ENCODE results near the gene CALML6. TPM values are rescaled to one million over a fixed set of nuclear protein-coding genes. Genes with fewer than 3 reads are reported as not detected.
"Not testable (repeated sequence)": the region's sequence is repeated elsewhere in the genome, so short reads cannot be mapped to it uniquely, and the experiment has no call there.

CALML6 gene
- total RNA-seq, 4 donors from 2014 or later: 4.8 to 7.0 TPM; not detected in 2

DNA sequence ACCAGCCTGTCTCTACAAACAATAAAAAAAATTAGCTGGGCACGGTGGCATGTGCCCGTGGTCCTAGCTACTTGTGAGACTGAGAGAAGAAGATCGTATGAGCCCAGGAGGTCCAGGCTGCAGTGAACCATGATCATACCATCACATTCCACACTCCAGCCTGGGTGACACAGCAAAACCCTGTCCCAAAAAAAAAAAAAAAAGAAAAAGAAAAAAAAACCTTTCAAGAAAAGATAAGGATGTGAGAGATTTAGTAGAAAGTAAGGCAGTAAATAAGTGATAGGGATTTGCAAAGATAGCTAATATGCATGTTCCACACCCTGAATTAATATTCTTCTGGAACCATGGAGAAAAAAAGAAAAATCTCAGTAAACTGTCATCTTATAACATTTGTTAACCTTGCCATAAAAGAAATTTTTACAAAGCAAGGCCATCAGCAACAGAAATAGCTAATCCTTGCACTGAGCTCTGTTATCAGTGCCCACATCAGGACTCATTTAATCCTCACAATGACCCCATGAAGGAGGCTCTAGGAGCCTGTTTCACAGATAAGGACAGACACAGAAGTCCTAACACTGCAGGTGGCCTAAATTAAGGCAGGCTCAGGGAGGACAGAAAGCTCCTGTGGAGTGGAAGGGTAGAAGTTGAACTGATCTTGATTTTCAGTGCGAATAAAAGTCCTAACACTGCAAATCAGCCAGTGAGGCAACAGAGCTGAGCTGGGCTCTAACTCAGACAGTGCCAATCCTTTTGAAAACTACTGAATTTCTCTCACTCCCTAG lies 31.8 kb upstream of the CALML6 start:
- TF ChIP-seq POLR2A (IDR thresholded peaks at IDR 0.05): no peak
- no peak for TF ChIP-seq CTCF (IDR thresholded peaks at IDR 0.05 in 4 of 5, conservative IDR thresholded peaks at IDR 0.05 in 1 of 5)
- in situ Hi-C loops (cut with MboI; ENCODE audit: low sequenced_read_pairs in 4 of 4) (loop anchor here in 2 of 4 donors (10.0 to 25.0 kb wide), 2 partner anchors 98 to 121 kb away; no protein-coding TSS in a partner anchor), intact Hi-C loops (cut with DNase I; ENCODE audit: low total_unique reads) (no loop called here)
- H3K4me3 ChIP-seq: no peak overlapping the region
- peak overlapping the region in 2 of 4 donors; percentile 4 to 17 for H3K27ac ChIP-seq
- ATAC-seq (no peak), DNase-seq (no peak)
- H3K27me3 ChIP-seq: no peaks in the 10 kb centered on the region
- H3K36me3 ChIP-seq: no peaks in the 10 kb centered on the region
- peaks cover 25 to 65% of the 10 kb centered on the region in 2 donors for H3K4me1 ChIP-seq
- no peaks in the 10 kb centered on the region for H3K9me3 ChIP-seq

GRCh38 chr1:1883890-1884289 lies 31.2 kb upstream of the CALML6 start:
- H3K36me3 ChIP-seq; H3K9me3 ChIP-seq; H3K27me3 ChIP-seq; DNase-seq; intact Hi-C loops (cut with DNase I; ENCODE audit: low total_unique reads); H3K4me3 ChIP-seq; ATAC-seq; H3K27ac ChIP-seq: not testable (repeated sequence)
- H3K4me1 ChIP-seq: peaks cover 31 to 65% of the 10 kb centered on the region in 2 donors
- in situ Hi-C loops (cut with MboI; ENCODE audit: low sequenced_read_pairs in 4 of 4): loop anchor here in 2 of 4 donors (10.0 to 25.0 kb wide), 2 partner anchors 99 to 122 kb away; no protein-coding TSS in a partner anchor

DNA sequence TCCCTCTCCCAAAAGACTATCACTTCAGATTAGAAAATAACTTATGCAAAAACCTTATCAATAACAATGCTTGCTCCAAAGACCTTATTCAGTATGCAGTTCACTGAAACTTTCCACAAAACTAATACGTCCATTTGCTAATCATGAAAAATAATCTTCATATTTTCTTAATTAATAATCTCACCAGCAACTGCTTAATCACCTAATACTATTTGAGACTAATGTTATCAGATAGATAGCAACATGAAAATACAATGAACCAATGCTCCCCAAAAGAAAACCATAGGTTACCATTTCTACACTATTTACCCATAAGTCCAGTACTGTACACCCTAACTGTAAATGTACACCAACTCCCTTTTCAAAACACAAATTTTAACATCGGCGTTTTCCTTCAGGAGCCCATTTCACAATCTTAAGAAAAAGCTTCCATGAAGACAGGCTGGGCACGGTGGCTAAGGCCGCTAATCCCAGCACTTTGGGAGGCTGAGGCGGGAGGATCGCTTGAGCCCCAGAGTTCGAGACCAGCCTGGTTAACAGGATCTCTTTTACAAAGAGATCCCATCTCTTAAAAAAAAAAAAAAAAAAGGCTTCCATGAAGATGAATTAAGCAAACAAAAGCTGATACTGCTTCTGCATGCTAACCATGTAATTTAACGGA lies 25.8 kb upstream of the CALML6 start:
- Histone ChIP-seq H3K4me1 (peaks cover 40 to 52% of the 10 kb centered on the region in 2 donors), H3K27ac (peak overlapping the region; percentile 57 to 97 (median 82)), H3K36me3 (no peaks in the 10 kb centered on the region), H3K9me3 (no peaks in the 10 kb centered on the region), H3K4me3 (peak overlapping the region; percentile 69 to 82 (median 78)), H3K27me3 (no peaks in the 10 kb centered on the region)
- in situ Hi-C loops (cut with MboI; ENCODE audit: low sequenced_read_pairs in 4 of 4): loop anchor here in 2 of 4 donors (10.0 to 25.0 kb wide), 2 partner anchors 104 to 127 kb away; no protein-coding TSS in a partner anchor
- ATAC-seq (no peak), DNase-seq (no peak)
- TF ChIP-seq POLR2A (IDR thresholded peaks at IDR 0.05): no peak
- TF ChIP-seq CTCF (IDR thresholded peaks at IDR 0.05 in 4 of 5, conservative IDR thresholded peaks at IDR 0.05 in 1 of 5): no peak
- intact Hi-C loops (cut with DNase I; ENCODE audit: low total_unique reads): no loop called here

DNA sequence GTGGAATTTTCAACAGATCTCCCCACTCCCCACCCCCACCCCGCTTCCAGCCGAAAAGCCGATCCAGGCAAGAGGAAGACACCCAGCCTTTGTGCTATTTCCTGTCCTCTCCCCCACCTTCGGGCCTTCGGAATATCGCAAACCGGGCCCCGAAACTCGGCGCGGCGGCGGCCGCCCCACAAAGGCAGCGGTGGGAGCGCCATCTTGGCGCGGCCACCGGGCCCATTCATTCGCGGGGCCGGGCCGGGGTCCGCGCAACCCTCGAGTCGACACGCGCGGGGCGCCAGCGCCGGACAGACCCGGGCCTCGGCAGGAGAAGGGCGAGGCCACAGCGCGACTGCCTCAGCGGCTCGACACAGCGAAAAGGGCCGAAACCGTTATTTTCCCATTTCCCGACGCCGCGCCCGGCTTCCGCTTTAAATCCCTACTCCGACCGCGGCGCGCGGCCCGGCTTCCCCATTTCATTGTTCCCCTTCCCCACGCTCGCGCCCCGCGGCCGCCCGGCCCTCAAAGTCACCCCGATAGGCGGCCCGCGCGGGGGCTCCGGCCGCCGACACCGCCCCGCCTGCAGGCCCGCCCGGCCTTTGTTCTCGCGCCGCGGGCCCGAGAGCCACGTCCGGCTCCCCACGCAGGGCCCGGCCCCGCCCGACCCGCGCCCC lies 25.1 kb upstream of the CALML6 start:
- Histone ChIP-seq H3K36me3 (no peaks in the 10 kb centered on the region), H3K9me3 (no peaks in the 10 kb centered on the region), H3K27me3 (no peaks in the 10 kb centered on the region), H3K4me3 (peak overlapping the region; percentile 69 to 82 (median 78)), H3K4me1 (peaks cover 47 to 59% of the 10 kb centered on the region in 2 donors), H3K27ac (peak overlapping the region; percentile 57 to 97 (median 82))
- no peak for DNase-seq
- intact Hi-C loops (cut with DNase I; ENCODE audit: low total_unique reads) (loop anchor here (5.0 kb wide), 1 partner anchor 33 kb away; no protein-coding TSS in a partner anchor), in situ Hi-C loops (cut with MboI; ENCODE audit: low sequenced_read_pairs in 4 of 4) (loop anchor here in 2 of 4 donors (10.0 to 25.0 kb wide), 2 partner anchors 105 to 128 kb away; no protein-coding TSS in a partner anchor)
- ATAC-seq: peak; percentile 17 to 19
- TF ChIP-seq CTCF (IDR thresholded peaks at IDR 0.05 in 4 of 5, conservative IDR thresholded peaks at IDR 0.05 in 1 of 5) (no peak), POLR2A (IDR thresholded peaks at IDR 0.05) (no peak)

All from gastrocnemius medialis (tissue), 4 donors.